GM18526 (cell line): ENCODE data around the gene SH3RF3.

ENCODE experiments used
- POLR2A ChIP-seq: IDR thresholded peaks from 3 replicates; pipeline ENCODE4 v1.6.1; 2011; ENCODE audit not compliant: insufficient read length; ENCODE audit errors: extremely low read depth

SH3RF3 gene

GRCh38 chr2:109386004-109386695, 257.1 kb downstream of the SH3RF3 start:
- no peak for TF ChIP-seq POLR2A

- no peak for TF ChIP-seq POLR2A
These were observed 258.3 kb downstream of the SH3RF3 start for GRCh38 chr2:109387221-109387735.

GRCh38 chr2:109387778-109388469, 258.9 kb downstream of the SH3RF3 start:
- TF ChIP-seq POLR2A: no peak

- TF ChIP-seq POLR2A: no peak
These were observed 262.2 kb downstream of the SH3RF3 start for GRCh38 chr2:109391243-109391642.

- TF ChIP-seq POLR2A: no peak
These were observed 263.1 kb downstream of the SH3RF3 start for GRCh38 chr2:109392140-109392539.

- TF ChIP-seq POLR2A: no peak
These were observed 264.0 kb downstream of the SH3RF3 start for GRCh38 chr2:109392816-109393661.

- TF ChIP-seq POLR2A: no peak
These were observed 264.6 kb downstream of the SH3RF3 start for GRCh38 chr2:109393662-109393972.

- no peak for TF ChIP-seq POLR2A
These were observed 266.6 kb downstream of the SH3RF3 start for GRCh38 chr2:109395494-109396201.

- TF ChIP-seq POLR2A: no peak
These were observed 267.5 kb downstream of the SH3RF3 start for GRCh38 chr2:109396202-109397180.

GRCh38 chr2:109397893-109398292, 268.9 kb downstream of the SH3RF3 start:
- TF ChIP-seq POLR2A: no peak

GRCh38 chr2:109398366-109399015, 269.5 kb downstream of the SH3RF3 start:
- TF ChIP-seq POLR2A: no peak

- no peak for TF ChIP-seq POLR2A
These were observed 270.1 kb downstream of the SH3RF3 start for GRCh38 chr2:109399066-109399465.

- TF ChIP-seq POLR2A: no peak
These were observed 271.1 kb downstream of the SH3RF3 start for GRCh38 chr2:109400102-109400501.
